ENCODE data around the gene UNC45A. TPM values are rescaled to one million over a fixed set of nuclear protein-coding genes. Genes with fewer than 3 reads are reported as not detected.

Gene UNC45A
- total and polyA plus RNA-seq, 2 of the 8 experiments (the other 6 are each of a cell fraction or from before 2014, with no cell fraction given), result 74.1 to 84.2 TPM

- TF ChIP-seq, protein P1, sequence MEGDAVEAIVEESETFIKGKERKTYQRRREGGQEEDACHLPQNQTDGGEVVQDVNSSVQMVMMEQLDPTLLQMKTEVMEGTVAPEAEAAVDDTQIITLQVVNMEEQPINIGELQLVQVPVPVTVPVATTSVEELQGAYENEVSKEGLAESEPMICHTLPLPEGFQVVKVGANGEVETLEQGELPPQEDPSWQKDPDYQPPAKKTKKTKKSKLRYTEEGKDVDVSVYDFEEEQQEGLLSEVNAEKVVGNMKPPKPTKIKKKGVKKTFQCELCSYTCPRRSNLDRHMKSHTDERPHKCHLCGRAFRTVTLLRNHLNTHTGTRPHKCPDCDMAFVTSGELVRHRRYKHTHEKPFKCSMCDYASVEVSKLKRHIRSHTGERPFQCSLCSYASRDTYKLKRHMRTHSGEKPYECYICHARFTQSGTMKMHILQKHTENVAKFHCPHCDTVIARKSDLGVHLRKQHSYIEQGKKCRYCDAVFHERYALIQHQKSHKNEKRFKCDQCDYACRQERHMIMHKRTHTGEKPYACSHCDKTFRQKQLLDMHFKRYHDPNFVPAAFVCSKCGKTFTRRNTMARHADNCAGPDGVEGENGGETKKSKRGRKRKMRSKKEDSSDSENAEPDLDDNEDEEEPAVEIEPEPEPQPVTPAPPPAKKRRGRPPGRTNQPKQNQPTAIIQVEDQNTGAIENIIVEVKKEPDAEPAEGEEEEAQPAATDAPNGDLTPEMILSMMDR (IDR thresholded peaks at IDR 0.05; ENCODE audit: control extremely low read depth in 1 of 3, insufficient read depth in 1 of 3, low read depth in 1 of 3, low read length in 3 of 3), result no peak
- TF ChIP-seq RAD21 (IDR thresholded peaks at IDR 0.05 in 1 of 2, conservative IDR thresholded peaks at IDR 0.05 in 1 of 2; ENCODE audit: low read depth in 2 of 2, low read length in 2 of 2) (no peak), TEAD4 (IDR thresholded peaks at IDR 0.05; ENCODE audit: low read depth, low read length) (no peak), EP300 (IDR thresholded peaks at IDR 0.05; ENCODE audit: borderline replicate concordance in 1 of 2, low read depth in 2 of 2, low read length in 2 of 2) (no peak), RNF2 (IDR thresholded peaks at IDR 0.05; ENCODE audit: borderline replicate concordance, low read depth, low read length, missing control alignments, poor library complexity, severe bottlenecking) (no peak), RXRA (IDR thresholded peaks at IDR 0.05; ENCODE audit: insufficient read depth, low read depth, low read length) (no peak), ZNF274 (IDR thresholded peaks at IDR 0.05; ENCODE audit: borderline replicate concordance, extremely low read depth, low read length) (no peak)
Measured at GRCh38 chr15:90913398-90913944, 21.6 kb upstream of the UNC45A start (continued).
